ENCODE data around the gene C2orf81. TPM values are rescaled to one million over a fixed set of nuclear protein-coding genes. Genes with fewer than 3 reads are reported as not detected.

C2orf81 gene
- total and polyA plus RNA-seq, 2 of the 4 experiments (the other 2 are of a cell fraction), result 0.18 to 0.74 TPM

GRCh38 chr2:74424139-74424992 lies 2.9 kb upstream of the C2orf81 start:
- no peak overlapping the region for H4K91ac ChIP-seq (ENCODE audit: insufficient read depth, low read depth, low read length)
- H3K4me2 ChIP-seq (ENCODE audit: low read depth, low read length), result no peak overlapping the region
- no peak overlapping the region for H4K8ac ChIP-seq (ENCODE audit: low read depth in 2 of 2, low read length in 2 of 2)
- no peak overlapping the region for H3K9ac ChIP-seq (ENCODE audit: low read depth, low read length)
- H3K4me3 ChIP-seq (ENCODE audit: insufficient read depth, low read depth, low read length), result no peak overlapping the region
- dilution Hi-C loops (cut with HindIII; ENCODE audit: low sequenced_read_pairs, unreplicated experiment) (no loop called here), in situ Hi-C loops (cut with MboI; ENCODE audit: low sequenced_read_pairs) (no loop called here), intact Hi-C loops (cut with micrococcal nuclease) (no loop called here)
- no peak overlapping the region for H2BK5ac ChIP-seq (ENCODE audit: low read depth, low read length, poor library complexity, severe bottlenecking)
- CTCF ChIA-PET, result no interaction called here
- no peak overlapping the region for H3K14ac ChIP-seq (replicated peaks; ENCODE audit: low read depth, low read length)
- peaks cover 42% of the 10 kb centered on the region for H3K36me3 ChIP-seq (ENCODE audit: control insufficient read depth, insufficient read depth, low read length)
- H4K20me1 ChIP-seq (ENCODE audit: insufficient read depth, low read length), result 0 out of 2 replicates have a peak, but pooled peaks cover 3% of the 10 kb centered on the region
- H3K56ac ChIP-seq (ENCODE audit: extremely low read depth, insufficient read depth, low read length), result no peak overlapping the region
- no peak overlapping the region for H2BK120ac ChIP-seq (ENCODE audit: low read depth, low read length)
- H2AFZ ChIP-seq (replicated peaks; ENCODE audit: low read length, poor library complexity), result no peak overlapping the region
- H3K79me1 ChIP-seq (ENCODE audit: low read depth in 1 of 2, low read length in 2 of 2), result peaks cover 2 to 8% of the 10 kb centered on the region in 2 experiments; a peak in 2 of 4 replicates
- no peak overlapping the region for H3K18ac ChIP-seq (ENCODE audit: low read depth, low read length)
- POLR2A ChIA-PET (ENCODE audit: unreplicated experiment), result no interaction called here
- H4K5ac ChIP-seq (ENCODE audit: low read depth, low read length), result no peak overlapping the region
- H3K9me3 ChIP-seq (ENCODE audit: control insufficient read depth, insufficient read depth, low read length), result no peaks in the 10 kb centered on the region
- H2BK20ac ChIP-seq (ENCODE audit: low read depth, low read length), result no peak overlapping the region
- no peak overlapping the region for H3K4ac ChIP-seq (ENCODE audit: low read depth, low read length)
- peaks cover 7% of the 10 kb centered on the region for H3K9me1 ChIP-seq (ENCODE audit: insufficient read depth, low read length)
- no peak for TF ChIP-seq NFE2L2 (IDR thresholded peaks at IDR 0.05; ENCODE audit: low read depth, low read length)
- no peak for TF ChIP-seq FOS (IDR thresholded peaks at IDR 0.05; ENCODE audit: low read depth, low read length)
- TF ChIP-seq, protein P1, sequence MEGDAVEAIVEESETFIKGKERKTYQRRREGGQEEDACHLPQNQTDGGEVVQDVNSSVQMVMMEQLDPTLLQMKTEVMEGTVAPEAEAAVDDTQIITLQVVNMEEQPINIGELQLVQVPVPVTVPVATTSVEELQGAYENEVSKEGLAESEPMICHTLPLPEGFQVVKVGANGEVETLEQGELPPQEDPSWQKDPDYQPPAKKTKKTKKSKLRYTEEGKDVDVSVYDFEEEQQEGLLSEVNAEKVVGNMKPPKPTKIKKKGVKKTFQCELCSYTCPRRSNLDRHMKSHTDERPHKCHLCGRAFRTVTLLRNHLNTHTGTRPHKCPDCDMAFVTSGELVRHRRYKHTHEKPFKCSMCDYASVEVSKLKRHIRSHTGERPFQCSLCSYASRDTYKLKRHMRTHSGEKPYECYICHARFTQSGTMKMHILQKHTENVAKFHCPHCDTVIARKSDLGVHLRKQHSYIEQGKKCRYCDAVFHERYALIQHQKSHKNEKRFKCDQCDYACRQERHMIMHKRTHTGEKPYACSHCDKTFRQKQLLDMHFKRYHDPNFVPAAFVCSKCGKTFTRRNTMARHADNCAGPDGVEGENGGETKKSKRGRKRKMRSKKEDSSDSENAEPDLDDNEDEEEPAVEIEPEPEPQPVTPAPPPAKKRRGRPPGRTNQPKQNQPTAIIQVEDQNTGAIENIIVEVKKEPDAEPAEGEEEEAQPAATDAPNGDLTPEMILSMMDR (conservative IDR thresholded peaks at IDR 0.05; ENCODE audit: low read depth, low read length), result no peak
- TF ChIP-seq, protein P2, sequence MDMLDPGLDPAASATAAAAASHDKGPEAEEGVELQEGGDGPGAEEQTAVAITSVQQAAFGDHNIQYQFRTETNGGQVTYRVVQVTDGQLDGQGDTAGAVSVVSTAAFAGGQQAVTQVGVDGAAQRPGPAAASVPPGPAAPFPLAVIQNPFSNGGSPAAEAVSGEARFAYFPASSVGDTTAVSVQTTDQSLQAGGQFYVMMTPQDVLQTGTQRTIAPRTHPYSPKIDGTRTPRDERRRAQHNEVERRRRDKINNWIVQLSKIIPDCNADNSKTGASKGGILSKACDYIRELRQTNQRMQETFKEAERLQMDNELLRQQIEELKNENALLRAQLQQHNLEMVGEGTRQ (IDR thresholded peaks at IDR 0.05; ENCODE audit: low read depth, low read length), result no peak
- no peak for TF ChIP-seq RCOR1 (IDR thresholded peaks at IDR 0.05; ENCODE audit: insufficient replicate concordance, low read length)
- no peak for TF ChIP-seq MXI1 (IDR thresholded peaks at IDR 0.05; ENCODE audit: borderline replicate concordance, low read depth, low read length)
- no peak for TF ChIP-seq RAD21 (IDR thresholded peaks at IDR 0.05; ENCODE audit: low read length)
- no peak for TF ChIP-seq RFX5 (IDR thresholded peaks at IDR 0.05; ENCODE audit: low read depth, low read length)
- no peak for TF ChIP-seq MAZ (IDR thresholded peaks at IDR 0.05; ENCODE audit: borderline replicate concordance, low read depth, low read length)
- no peak for TF ChIP-seq CEBPB (IDR thresholded peaks at IDR 0.05; ENCODE audit: low read depth, low read length)
- TF ChIP-seq SMC3 (IDR thresholded peaks at IDR 0.05; ENCODE audit: low read depth, low read length), result no peak
- no peak for TF ChIP-seq MAFK (IDR thresholded peaks at IDR 0.05; ENCODE audit: low read depth, low read length)
- TF ChIP-seq, protein P3, sequence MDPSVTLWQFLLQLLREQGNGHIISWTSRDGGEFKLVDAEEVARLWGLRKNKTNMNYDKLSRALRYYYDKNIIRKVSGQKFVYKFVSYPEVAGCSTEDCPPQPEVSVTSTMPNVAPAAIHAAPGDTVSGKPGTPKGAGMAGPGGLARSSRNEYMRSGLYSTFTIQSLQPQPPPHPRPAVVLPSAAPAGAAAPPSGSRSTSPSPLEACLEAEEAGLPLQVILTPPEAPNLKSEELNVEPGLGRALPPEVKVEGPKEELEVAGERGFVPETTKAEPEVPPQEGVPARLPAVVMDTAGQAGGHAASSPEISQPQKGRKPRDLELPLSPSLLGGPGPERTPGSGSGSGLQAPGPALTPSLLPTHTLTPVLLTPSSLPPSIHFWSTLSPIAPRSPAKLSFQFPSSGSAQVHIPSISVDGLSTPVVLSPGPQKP (IDR thresholded peaks at IDR 0.05; ENCODE audit: borderline replicate concordance, low read depth, low read length), result no peak
- no peak for TF ChIP-seq BHLHE40 (IDR thresholded peaks at IDR 0.05; ENCODE audit: low read depth, low read length)
- no peak overlapping the region for H2AK9ac ChIP-seq (replicated peaks; ENCODE audit: low read depth, low read length, poor library complexity)
- ATAC-seq (ENCODE audit: low read depth) (no peak), DNase-seq (no peak)
- peaks cover 3% of the 10 kb centered on the region for H3K4me1 ChIP-seq (ENCODE audit: control insufficient read depth, insufficient read depth, low read length)
- no peak overlapping the region for H2BK15ac ChIP-seq (ENCODE audit: low read depth, low read length)
- H2AK5ac ChIP-seq (ENCODE audit: low read depth, low read length), result no peak overlapping the region
- 83% methylated on average over 2 of the region's 5 CpGs; no CpG with 5 or more reads in 1 of the 2 experiments for WGBS, 2 experiments (ENCODE audit: extremely low coverage in 2 of 2, insufficient read length in 1 of 2)
- no peak overlapping the region for H3K23ac ChIP-seq (ENCODE audit: low read depth, low read length)
- H3K27me3 ChIP-seq (ENCODE audit: control insufficient read depth, insufficient read depth, low read length), result no peaks in the 10 kb centered on the region
- BruUV-seq (replicated peaks), result no TSS peak
- no peak overlapping the region for H3K27ac ChIP-seq (ENCODE audit: insufficient read depth, low read length)

Measured in IMR-90 (cell line).